WTC11 (cell line): ENCODE results near the gene SH3TC1. TPM values are rescaled to one million over a fixed set of nuclear protein-coding genes. Genes with fewer than 3 reads are reported as not detected.
A peak's percentile ranks its signal among the peaks of the same experiment; 100 is the strongest.

Experiments
- ATAC-seq: fragments of 200-7000 bp; cut with Tn5 transposase; 2 replicates; pipeline ENCODE4 v1.10.0; 2021; ENCODE audit warnings: mild to moderate bottlenecking, moderate library complexity
- CTCF ChIA-PET: fragments of 300-600 bp; sonication (Branson Sonifier 250); formaldehyde crosslinking; loops from one replicate; lab custom pipeline; 2021; ENCODE audit warnings: antibody characterized with exemption; lab: Charles Lee
- POLR2A ChIA-PET: fragments of 350-600 bp; sonication (Branson Sonifier 250); formaldehyde crosslinking; loops from one replicate; lab custom pipeline; 2021; ENCODE audit warnings: antibody characterized with exemption; lab: Charles Lee
- DNase-seq: peaks from one replicate; pipeline ENCODE4 v3.0.0; 2021; ENCODE audit warnings: low spot score
- H3K27ac Mint-ChIP-seq: 2 replicates; pipeline ENCODE4 v1.8.0; 2021; ENCODE audit warnings: mixed read lengths
- H3K27me3 Mint-ChIP-seq: 2 replicates; pipeline ENCODE4 v1.8.0; 2021; ENCODE audit warnings: low read depth, mild to moderate bottlenecking, moderate library complexity, mixed read lengths
- H3K36me3 Mint-ChIP-seq: 2 replicates; pipeline ENCODE4 v1.8.0; 2021; ENCODE audit warnings: mixed read lengths
- H3K4me1 Mint-ChIP-seq: 2 replicates; pipeline ENCODE4 v1.8.0; 2022; ENCODE audit warnings: mixed read lengths
- H3K4me3 Mint-ChIP-seq: 2 replicates; pipeline ENCODE4 v1.8.0; 2021; ENCODE audit warnings: mild to moderate bottlenecking, moderate library complexity, mixed read lengths
- H3K9me3 Mint-ChIP-seq: 2 replicates; pipeline ENCODE4 v1.8.0; 2021; ENCODE audit warnings: mixed read lengths
- ATF1 ChIP-seq: sonication (generic); formaldehyde crosslinking; IDR thresholded peaks from 2 replicates; pipeline ENCODE4 v1.8.1; 2023; ENCODE audit warnings: mild to moderate bottlenecking, moderate library complexity, missing genetic modification reagents
- FOXP1 ChIP-seq: sonication (generic); formaldehyde crosslinking; IDR thresholded peaks from 2 replicates; pipeline ENCODE4 v1.8.0; 2022; ENCODE audit warnings: missing genetic modification reagents, mild to moderate bottlenecking, moderate library complexity, borderline replicate concordance
- HMGA2 ChIP-seq: fragments of 250-450 bp; sonication (Bioruptor Pico); IDR thresholded peaks from 2 replicates; pipeline ENCODE4 v1.4.0; 2021; ENCODE audit warnings: mild to moderate bottlenecking, moderate library complexity
- NFE2L1 ChIP-seq: sonication (generic); formaldehyde crosslinking; IDR thresholded peaks from 2 replicates; pipeline ENCODE4 v1.8.1; 2023; ENCODE audit warnings: missing genetic modification reagents
- TEAD1 ChIP-seq: sonication (generic); formaldehyde crosslinking; IDR thresholded peaks from 2 replicates; pipeline ENCODE4 v1.8.0; 2022; ENCODE audit warnings: mild to moderate bottlenecking, missing genetic modification reagents
- ZNF263 ChIP-seq: sonication (generic); formaldehyde crosslinking; IDR thresholded peaks from 2 replicates; pipeline ENCODE4 v1.8.1; 2022; ENCODE audit warnings: low read depth, mild to moderate bottlenecking, moderate library complexity, missing genetic modification reagents
- ZNF317 ChIP-seq: sonication (generic); formaldehyde crosslinking; IDR thresholded peaks from 2 replicates; pipeline ENCODE4 v1.8.1; 2023; ENCODE audit warnings: low read depth, mild to moderate bottlenecking, moderate library complexity, missing genetic modification reagents, borderline replicate concordance
- total RNA-seq: library from RNA; stranded (reverse); gene quantifications from 3 replicates; pipeline ENCODE4 v1.2.3, GENCODE V29; 2021
- TF ChIP-seq, protein P1 (sequence below): sonication (generic); formaldehyde crosslinking; IDR thresholded peaks from 2 replicates; pipeline ENCODE4 v1.8.0; 2023; ENCODE audit warnings: mild to moderate bottlenecking, missing genetic modification reagents
- TF ChIP-seq, protein P2 (sequence below): sonication (generic); formaldehyde crosslinking; IDR thresholded peaks from 2 replicates; pipeline ENCODE4 v1.8.1; 2022; ENCODE audit warnings: low read depth, missing genetic modification reagents, borderline replicate concordance
- TF ChIP-seq, protein P3 (sequence below): sonication (generic); formaldehyde crosslinking; IDR thresholded peaks from 2 replicates; pipeline ENCODE4 v1.8.1; 2023; ENCODE audit warnings: mild to moderate bottlenecking, missing genetic modification reagents, borderline replicate concordance
- TF ChIP-seq, protein P4 (sequence below): sonication (generic); formaldehyde crosslinking; IDR thresholded peaks from 2 replicates; pipeline ENCODE4 v1.8.1; 2023; ENCODE audit warnings: mild to moderate bottlenecking, missing genetic modification reagents, moderate library complexity
- TF ChIP-seq, protein P5 (sequence below): sonication (generic); formaldehyde crosslinking; IDR thresholded peaks from 2 replicates; pipeline ENCODE4 v1.8.1; 2022; ENCODE audit warnings: mild to moderate bottlenecking, missing genetic modification reagents, moderate library complexity, borderline replicate concordance
- TF ChIP-seq, protein P6 (sequence below): fragments of 250-450 bp; sonication (Bioruptor Pico); IDR thresholded peaks from 2 replicates; pipeline ENCODE4 v1.9.0; 2021; ENCODE audit warnings: mild to moderate bottlenecking

SH3TC1 gene
- total RNA-seq, 1 experiment from 2014 or later, result 0.42 TPM

DNA sequence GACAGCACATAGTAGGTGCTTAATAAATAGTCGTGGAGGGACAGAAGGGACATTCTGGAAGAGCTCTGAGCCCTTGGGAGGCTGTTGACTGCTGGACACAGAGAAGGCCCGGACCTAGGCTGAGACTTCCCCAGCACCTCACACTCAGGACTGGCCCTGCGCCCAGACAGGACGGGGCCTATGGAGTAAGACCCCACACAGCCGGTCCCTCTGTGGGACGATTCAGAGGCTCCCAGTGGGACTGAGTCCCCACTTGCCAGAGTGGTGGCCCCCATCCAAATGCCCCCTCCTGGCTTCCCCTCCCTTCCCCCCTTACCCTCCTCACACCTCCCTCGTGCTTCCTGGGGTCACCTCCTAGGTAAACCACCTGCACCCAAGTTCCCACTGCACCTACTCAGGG is 49.4 kb upstream of the SH3TC1 start (continued):
- TF ChIP-seq, protein P1, sequence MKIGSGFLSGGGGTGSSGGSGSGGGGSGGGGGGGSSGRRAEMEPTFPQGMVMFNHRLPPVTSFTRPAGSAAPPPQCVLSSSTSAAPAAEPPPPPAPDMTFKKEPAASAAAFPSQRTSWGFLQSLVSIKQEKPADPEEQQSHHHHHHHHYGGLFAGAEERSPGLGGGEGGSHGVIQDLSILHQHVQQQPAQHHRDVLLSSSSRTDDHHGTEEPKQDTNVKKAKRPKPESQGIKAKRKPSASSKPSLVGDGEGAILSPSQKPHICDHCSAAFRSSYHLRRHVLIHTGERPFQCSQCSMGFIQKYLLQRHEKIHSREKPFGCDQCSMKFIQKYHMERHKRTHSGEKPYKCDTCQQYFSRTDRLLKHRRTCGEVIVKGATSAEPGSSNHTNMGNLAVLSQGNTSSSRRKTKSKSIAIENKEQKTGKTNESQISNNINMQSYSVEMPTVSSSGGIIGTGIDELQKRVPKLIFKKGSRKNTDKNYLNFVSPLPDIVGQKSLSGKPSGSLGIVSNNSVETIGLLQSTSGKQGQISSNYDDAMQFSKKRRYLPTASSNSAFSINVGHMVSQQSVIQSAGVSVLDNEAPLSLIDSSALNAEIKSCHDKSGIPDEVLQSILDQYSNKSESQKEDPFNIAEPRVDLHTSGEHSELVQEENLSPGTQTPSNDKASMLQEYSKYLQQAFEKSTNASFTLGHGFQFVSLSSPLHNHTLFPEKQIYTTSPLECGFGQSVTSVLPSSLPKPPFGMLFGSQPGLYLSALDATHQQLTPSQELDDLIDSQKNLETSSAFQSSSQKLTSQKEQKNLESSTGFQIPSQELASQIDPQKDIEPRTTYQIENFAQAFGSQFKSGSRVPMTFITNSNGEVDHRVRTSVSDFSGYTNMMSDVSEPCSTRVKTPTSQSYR (CRISPR knock-in tag), result no peak
- TF ChIP-seq ZNF263 (CRISPR knock-in tag) (no peak), TEAD1 (CRISPR knock-in tag) (no peak), FOXP1 (CRISPR knock-in tag) (no peak)
- TF ChIP-seq, protein P2, sequence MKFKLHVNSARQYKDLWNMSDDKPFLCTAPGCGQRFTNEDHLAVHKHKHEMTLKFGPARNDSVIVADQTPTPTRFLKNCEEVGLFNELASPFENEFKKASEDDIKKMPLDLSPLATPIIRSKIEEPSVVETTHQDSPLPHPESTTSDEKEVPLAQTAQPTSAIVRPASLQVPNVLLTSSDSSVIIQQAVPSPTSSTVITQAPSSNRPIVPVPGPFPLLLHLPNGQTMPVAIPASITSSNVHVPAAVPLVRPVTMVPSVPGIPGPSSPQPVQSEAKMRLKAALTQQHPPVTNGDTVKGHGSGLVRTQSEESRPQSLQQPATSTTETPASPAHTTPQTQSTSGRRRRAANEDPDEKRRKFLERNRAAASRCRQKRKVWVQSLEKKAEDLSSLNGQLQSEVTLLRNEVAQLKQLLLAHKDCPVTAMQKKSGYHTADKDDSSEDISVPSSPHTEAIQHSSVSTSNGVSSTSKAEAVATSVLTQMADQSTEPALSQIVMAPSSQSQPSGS, result no peak

DNA sequence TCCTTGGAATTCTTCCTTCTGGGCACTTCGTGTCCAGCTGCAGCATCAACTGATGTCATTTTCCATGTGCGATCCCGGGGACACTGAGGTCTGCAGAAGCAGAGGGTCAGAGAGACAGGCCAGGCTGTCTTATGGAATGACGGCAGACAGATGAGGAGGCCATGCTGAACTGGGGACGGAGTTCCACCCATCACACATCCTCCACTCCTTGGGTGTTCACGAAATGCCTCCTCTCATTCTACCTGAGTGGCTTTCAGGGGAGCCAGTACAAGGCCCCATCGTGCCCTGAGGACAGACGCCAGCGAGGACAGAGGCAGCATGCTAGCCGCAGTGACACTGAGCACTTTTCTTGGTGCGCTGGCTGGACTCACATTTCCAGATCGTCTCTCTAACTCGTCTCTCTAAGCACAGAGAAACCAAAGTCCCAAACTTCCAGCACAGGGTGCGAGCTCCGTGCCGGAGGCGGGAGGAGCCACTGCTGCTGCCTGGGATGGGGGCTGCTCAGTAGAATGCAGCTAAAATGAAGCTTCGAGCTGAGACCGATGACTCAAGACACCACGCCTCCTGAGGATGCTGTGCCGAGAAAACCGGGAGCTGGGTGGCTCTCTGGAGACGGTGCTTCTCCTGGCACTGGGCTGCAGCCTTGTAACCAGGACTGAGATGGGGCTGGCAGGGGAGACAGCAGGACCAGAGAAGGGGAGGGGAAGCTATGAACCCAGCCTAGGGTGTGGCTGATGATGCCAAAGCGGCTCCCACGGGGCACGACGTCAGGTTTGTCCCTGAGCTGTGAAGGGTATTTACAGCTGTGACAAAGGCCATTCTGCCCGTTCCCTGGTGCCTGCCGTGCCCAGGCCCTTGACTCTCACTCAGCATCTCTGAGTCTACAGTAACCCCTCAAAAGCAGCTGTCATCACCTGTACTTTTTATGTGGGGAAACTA is 48.7 kb upstream of the SH3TC1 start:
- no peaks in the 10 kb centered on the region; the same call in 1 of the 2 replicates for H3K27me3 Mint-ChIP-seq
- CTCF ChIA-PET, result interaction anchor here (0.7 to 1.5 kb wide), 3 partner anchors 26 to 105 kb away, joined by 3 to 6 read pairs (median 3); no protein-coding TSS in a partner anchor
- POLR2A ChIA-PET, result interaction anchor here (0.5 kb wide), 1 partner anchor 1066 kb away, joined by 6 read pairs; no protein-coding TSS in a partner anchor
- H3K36me3 Mint-ChIP-seq, result no peaks in the 10 kb centered on the region
- TF ChIP-seq, protein P3, sequence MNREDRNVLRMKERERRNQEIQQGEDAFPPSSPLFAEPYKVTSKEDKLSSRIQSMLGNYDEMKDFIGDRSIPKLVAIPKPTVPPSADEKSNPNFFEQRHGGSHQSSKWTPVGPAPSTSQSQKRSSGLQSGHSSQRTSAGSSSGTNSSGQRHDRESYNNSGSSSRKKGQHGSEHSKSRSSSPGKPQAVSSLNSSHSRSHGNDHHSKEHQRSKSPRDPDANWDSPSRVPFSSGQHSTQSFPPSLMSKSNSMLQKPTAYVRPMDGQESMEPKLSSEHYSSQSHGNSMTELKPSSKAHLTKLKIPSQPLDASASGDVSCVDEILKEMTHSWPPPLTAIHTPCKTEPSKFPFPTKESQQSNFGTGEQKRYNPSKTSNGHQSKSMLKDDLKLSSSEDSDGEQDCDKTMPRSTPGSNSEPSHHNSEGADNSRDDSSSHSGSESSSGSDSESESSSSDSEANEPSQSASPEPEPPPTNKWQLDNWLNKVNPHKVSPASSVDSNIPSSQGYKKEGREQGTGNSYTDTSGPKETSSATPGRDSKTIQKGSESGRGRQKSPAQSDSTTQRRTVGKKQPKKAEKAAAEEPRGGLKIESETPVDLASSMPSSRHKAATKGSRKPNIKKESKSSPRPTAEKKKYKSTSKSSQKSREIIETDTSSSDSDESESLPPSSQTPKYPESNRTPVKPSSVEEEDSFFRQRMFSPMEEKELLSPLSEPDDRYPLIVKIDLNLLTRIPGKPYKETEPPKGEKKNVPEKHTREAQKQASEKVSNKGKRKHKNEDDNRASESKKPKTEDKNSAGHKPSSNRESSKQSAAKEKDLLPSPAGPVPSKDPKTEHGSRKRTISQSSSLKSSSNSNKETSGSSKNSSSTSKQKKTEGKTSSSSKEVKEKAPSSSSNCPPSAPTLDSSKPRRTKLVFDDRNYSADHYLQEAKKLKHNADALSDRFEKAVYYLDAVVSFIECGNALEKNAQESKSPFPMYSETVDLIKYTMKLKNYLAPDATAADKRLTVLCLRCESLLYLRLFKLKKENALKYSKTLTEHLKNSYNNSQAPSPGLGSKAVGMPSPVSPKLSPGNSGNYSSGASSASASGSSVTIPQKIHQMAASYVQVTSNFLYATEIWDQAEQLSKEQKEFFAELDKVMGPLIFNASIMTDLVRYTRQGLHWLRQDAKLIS, result no peak
- TF ChIP-seq, protein P4, sequence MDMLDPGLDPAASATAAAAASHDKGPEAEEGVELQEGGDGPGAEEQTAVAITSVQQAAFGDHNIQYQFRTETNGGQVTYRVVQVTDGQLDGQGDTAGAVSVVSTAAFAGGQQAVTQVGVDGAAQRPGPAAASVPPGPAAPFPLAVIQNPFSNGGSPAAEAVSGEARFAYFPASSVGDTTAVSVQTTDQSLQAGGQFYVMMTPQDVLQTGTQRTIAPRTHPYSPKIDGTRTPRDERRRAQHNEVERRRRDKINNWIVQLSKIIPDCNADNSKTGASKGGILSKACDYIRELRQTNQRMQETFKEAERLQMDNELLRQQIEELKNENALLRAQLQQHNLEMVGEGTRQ (CRISPR knock-in tag), result no peak
- TF ChIP-seq NFE2L1, result no peak
- TF ChIP-seq, protein P5, sequence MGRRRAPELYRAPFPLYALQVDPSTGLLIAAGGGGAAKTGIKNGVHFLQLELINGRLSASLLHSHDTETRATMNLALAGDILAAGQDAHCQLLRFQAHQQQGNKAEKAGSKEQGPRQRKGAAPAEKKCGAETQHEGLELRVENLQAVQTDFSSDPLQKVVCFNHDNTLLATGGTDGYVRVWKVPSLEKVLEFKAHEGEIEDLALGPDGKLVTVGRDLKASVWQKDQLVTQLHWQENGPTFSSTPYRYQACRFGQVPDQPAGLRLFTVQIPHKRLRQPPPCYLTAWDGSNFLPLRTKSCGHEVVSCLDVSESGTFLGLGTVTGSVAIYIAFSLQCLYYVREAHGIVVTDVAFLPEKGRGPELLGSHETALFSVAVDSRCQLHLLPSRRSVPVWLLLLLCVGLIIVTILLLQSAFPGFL (CRISPR knock-in tag), result no peak
- TF ChIP-seq, protein P6, sequence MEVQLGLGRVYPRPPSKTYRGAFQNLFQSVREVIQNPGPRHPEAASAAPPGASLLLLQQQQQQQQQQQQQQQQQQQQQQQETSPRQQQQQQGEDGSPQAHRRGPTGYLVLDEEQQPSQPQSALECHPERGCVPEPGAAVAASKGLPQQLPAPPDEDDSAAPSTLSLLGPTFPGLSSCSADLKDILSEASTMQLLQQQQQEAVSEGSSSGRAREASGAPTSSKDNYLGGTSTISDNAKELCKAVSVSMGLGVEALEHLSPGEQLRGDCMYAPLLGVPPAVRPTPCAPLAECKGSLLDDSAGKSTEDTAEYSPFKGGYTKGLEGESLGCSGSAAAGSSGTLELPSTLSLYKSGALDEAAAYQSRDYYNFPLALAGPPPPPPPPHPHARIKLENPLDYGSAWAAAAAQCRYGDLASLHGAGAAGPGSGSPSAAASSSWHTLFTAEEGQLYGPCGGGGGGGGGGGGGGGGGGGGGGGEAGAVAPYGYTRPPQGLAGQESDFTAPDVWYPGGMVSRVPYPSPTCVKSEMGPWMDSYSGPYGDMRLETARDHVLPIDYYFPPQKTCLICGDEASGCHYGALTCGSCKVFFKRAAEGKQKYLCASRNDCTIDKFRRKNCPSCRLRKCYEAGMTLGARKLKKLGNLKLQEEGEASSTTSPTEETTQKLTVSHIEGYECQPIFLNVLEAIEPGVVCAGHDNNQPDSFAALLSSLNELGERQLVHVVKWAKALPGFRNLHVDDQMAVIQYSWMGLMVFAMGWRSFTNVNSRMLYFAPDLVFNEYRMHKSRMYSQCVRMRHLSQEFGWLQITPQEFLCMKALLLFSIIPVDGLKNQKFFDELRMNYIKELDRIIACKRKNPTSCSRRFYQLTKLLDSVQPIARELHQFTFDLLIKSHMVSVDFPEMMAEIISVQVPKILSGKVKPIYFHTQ (CRISPR knock-in tag), result no peak
- no peak for TF ChIP-seq ATF1 (CRISPR knock-in tag)
- TF ChIP-seq ZNF317 (CRISPR knock-in tag), result no peak
- TF ChIP-seq HMGA2, result no peak
- H3K4me1 Mint-ChIP-seq, result peaks cover 11% of the 10 kb centered on the region
- H3K9me3 Mint-ChIP-seq, result no peaks in the 10 kb centered on the region
- DNase-seq (no peak), ATAC-seq (no peak)
- no peak overlapping the region for H3K4me3 Mint-ChIP-seq
- H3K27ac Mint-ChIP-seq, result peak overlapping the region; percentile 70; the same call in 1 of the 2 replicates
